Head of caudate nucleus (tissue), 42 donors: ENCODE data around the gene SRF.

Experiments used
- DNase-seq, 42 donors: peaks; one replicate each; pipeline versions ENCODE4 v3.0.0 to v3.0.0-alpha.2; 2020 to 2021; ENCODE audit warnings: mixed read lengths in 7 of 42
- intact Hi-C: fragments of 100-400 bp; cut with DNase I; formaldehyde crosslinking; loops from one replicate; pipeline ENCODE4 v1.15.0; 2022

The SRF gene

GRCh38 chr6:43146261-43146660, 24.8 kb upstream of the SRF start:
- intact Hi-C loops, result no loop called here
- no peak for DNase-seq

GRCh38 chr6:43146709-43147688, 24.1 kb upstream of the SRF start:
- intact Hi-C loops, result no loop called here
- no peak for DNase-seq

- no peak for DNase-seq
Measured at GRCh38 chr6:43147691-43148477, 23.2 kb upstream of the SRF start.

GRCh38 chr6:43149265-43149664, 21.8 kb upstream of the SRF start:
- DNase-seq, result no peak
- intact Hi-C loops, result no loop called here

More at GRCh38 chr6:43147691-43148477, 23.2 kb upstream of the SRF start:
- intact Hi-C loops, result no loop called here

GRCh38 chr6:43150051-43150751, 20.9 kb upstream of the SRF start:
- intact Hi-C loops, result no loop called here
- no peak for DNase-seq

GRCh38 chr6:43159599-43159998, 11.5 kb upstream of the SRF start:
- intact Hi-C loops, result no loop called here
- no peak for DNase-seq

- DNase-seq, result no peak
- intact Hi-C loops, result no loop called here
Measured at GRCh38 chr6:43163899-43164298, 7.2 kb upstream of the SRF start.

GRCh38 chr6:43170417-43170930, 595 bp upstream of the SRF start:
- intact Hi-C loops, result loop anchor here (5.0 kb wide), 1 partner anchor 77 kb away; no protein-coding TSS in a partner anchor
- peak in 11 of 42 donors; percentile 9 to 77 (median 56) for DNase-seq

- peak in 28 of 42 donors; percentile 8 to 61 (median 34) for DNase-seq
- intact Hi-C loops, result loop anchor here (5.0 kb wide), 1 partner anchor 76 kb away; no protein-coding TSS in a partner anchor
Measured at GRCh38 chr6:43171707-43172103, 636 bp downstream of the SRF start.

GRCh38 chr6:43172104-43173007, 1.3 kb downstream of the SRF start:
- DNase-seq, result peak in 37 of 42 donors; percentile 15 to 66 (median 38)
- intact Hi-C loops, result loop anchor here (5.0 kb wide), 1 partner anchor 75 kb away; no protein-coding TSS in a partner anchor

GRCh38 chr6:43173591-43174262, 2.7 kb downstream of the SRF start:
- intact Hi-C loops, result loop anchor here (5.0 kb wide), 1 partner anchor 74 kb away; no protein-coding TSS in a partner anchor
- DNase-seq, result no peak

GRCh38 chr6:43174263-43175112, 3.4 kb downstream of the SRF start:
- DNase-seq, result peak; percentile 91 to 100 (median 98)
- intact Hi-C loops, result loop anchor here (5.0 kb wide), 1 partner anchor 73 kb away; no protein-coding TSS in a partner anchor

GRCh38 chr6:43175676-43176422, 4.8 kb downstream of the SRF start:
- no peak for DNase-seq
- intact Hi-C loops, result no loop called here

GRCh38 chr6:43176423-43176786, 5.3 kb downstream of the SRF start:
- DNase-seq, result no peak
- intact Hi-C loops, result no loop called here

- intact Hi-C loops, result no loop called here
- DNase-seq, result no peak
Measured at GRCh38 chr6:43178150-43178549, 7.1 kb downstream of the SRF start.
